Measurements from ENCODE around the gene RPS15.
"Not testable (repeated sequence)": the region's sequence is repeated elsewhere in the genome, so short reads cannot be mapped to it uniquely, and the experiment has no call there.

RPS15 gene

DNA sequence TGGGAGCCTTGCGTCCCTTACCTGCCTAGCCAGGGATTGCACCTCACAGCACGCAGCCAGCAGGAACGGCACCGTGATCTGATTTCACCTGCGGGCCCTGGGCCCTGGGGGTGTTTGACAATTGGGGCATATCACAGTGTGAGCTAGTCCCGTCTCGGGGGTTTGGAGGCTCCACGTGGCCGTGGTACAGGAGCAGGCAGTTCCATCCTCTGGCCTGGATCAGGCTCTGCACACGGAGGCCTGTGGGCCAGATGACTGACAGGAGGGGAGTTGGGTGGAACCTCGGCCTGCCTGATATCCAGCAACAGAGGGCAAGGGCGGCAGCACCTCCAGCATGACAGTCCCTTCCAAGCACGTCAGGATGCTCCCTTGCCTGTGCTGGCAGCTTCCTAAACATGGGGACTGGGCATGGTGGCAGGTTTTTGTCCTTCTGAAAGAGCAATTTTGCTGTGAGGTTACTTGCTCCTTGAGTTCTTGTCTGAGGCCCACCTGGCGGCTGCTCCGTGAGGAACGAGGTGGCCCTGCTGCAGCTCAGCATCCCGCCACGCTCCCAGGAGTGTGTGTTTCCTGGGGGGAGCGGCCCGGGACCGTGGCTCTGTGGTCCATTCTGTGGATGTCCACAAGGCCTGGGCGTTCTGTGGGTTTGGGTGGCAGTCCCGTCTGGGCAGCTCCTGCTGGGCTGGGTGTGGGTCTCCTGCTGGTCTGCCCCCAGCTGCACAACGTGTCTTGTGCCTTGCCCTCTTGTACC is 6.3 kb upstream of the RPS15 start:
- FAIRE-seq = no peak
- DNase-seq (ENCODE audit: insufficient read length, low spot score) = no peak

- no peak for DNase-seq (ENCODE audit: insufficient read length, low spot score)
- no peak for FAIRE-seq
Measured at GRCh38 chr19:1432507-1432887, 5.7 kb upstream of the RPS15 start.

- FAIRE-seq (no peak), DNase-seq (ENCODE audit: insufficient read length, low spot score) (no peak)
Measured at GRCh38 chr19:1433119-1434039, 4.8 kb upstream of the RPS15 start.

GRCh38 chr19:1434040-1434366 is 4.2 kb upstream of the RPS15 start:
- no peak for FAIRE-seq
- DNase-seq (ENCODE audit: insufficient read length, low spot score) = no peak

GRCh38 chr19:1434577-1435060 is 3.6 kb upstream of the RPS15 start:
- no peak for FAIRE-seq
- DNase-seq (ENCODE audit: insufficient read length, low spot score) = no peak

GRCh38 chr19:1435378-1435989 is 2.7 kb upstream of the RPS15 start:
- DNase-seq (ENCODE audit: insufficient read length, low spot score) (no peak), FAIRE-seq (no peak)

GRCh38 chr19:1437609-1438008 is 587 bp upstream of the RPS15 start:
- no peak for FAIRE-seq
- no peak for DNase-seq (ENCODE audit: insufficient read length, low spot score)

DNA sequence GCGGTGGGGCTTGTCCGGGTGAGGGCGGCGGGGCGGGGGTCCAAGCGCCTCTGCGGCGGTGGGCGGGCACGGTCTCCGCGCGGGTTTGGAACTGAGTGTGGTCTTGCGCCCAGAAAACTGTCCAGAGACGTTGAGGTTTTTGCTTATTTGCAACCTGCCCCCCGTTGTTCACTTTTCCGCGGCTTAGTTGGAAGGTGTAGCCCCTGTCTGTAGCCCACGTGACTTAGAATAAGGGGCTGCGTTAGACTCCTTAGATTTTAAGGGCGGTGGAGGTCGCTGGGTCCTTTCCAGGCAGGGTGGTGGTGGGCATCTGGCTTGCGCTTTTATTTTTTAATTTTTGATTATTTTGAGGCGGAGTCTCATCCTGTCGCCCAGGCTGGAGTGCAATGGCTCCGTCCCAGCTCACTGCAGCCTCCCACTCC is 748 bp downstream of the RPS15 start:
- no peak for DNase-seq (ENCODE audit: insufficient read length, low spot score)
- FAIRE-seq = no peak

- FAIRE-seq; DNase-seq (ENCODE audit: insufficient read length, low spot score): not testable (repeated sequence)
Measured at GRCh38 chr19:1439525-1440417, 1.6 kb downstream of the RPS15 start.

- DNase-seq (ENCODE audit: insufficient read length, low spot score) (no peak), FAIRE-seq (no peak)
Measured at GRCh38 chr19:1440418-1440801, 2.2 kb downstream of the RPS15 start.

GRCh38 chr19:1441022-1441426 is 2.8 kb downstream of the RPS15 start:
- no peak for FAIRE-seq
- DNase-seq (ENCODE audit: insufficient read length, low spot score) = no peak

DNA sequence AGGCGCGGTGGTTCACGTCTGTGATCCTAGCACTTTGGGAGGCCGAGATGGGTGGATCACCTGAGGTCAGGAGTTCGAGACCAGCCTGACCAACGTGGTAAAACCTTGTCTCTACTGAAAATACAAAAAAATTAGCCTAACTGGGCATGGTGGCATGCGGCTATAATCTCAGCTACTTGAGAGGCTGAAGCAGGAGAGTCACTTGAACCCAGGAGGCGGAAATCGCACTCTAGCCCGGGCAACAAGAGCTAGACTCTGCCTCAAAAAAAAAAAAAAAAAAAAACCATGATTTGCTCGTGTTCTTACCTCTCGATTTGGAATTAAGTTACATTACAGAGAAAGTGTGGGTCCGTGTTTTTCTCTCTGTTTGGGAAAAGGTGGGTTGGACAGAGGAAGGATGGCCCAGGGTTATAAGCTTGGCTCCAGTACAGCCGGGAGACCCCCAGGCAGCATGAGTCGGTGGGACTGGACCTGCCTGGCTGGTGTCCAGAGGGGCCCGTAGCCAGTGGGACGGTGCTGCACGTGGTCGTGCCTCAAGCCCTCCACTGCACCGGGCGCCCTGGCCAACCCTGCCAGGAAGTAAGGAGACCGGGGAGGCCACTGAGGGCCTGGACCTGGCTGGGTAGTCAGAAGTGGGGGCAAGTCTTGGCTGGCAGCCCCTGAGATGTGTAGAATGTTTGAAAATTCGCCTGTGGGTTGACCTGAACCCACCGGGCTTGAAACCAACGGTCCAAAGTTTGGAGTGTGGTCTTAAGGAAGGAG is 3.7 kb downstream of the RPS15 start:
- no peak for FAIRE-seq
- no peak for DNase-seq (ENCODE audit: insufficient read length, low spot score)

DNA sequence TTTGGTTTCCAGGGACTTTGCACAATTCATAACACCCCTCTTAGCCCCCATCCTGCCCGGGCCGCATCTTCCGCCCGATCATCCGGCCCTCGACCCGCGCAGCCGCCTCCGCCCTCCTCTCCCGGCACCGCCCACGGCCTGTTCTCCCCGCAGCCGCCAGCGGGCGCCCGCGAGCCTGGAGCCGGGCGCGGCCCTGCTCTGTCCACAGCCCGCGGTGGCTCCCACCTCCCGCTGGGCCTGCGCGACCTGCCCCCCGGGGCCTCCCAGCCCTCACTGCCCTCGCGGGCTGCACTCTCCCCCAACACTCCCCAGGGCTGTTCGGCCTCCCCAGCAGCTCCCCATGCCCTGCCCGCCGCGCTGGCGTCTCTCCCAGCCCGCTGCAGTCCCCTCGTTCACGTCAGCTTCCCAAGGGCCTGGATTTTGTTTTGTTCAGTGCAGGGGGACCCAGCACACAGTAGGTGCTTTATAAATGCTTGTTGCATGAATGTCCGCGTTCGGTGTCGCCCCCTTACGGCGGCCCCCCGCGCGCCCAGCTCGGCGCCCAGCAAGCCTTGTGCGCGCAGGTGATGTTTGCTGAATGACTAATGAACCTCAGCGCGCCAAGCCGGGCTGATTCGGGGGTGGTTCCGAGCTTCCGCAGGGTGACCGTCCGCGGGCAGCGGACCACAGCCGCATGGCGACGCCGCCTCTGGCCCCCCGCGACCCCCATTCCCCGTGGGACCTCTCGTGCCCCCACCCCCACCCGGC is 7.2 kb downstream of the RPS15 start:
- FAIRE-seq (peak; percentile 45), DNase-seq (ENCODE audit: insufficient read length, low spot score) (peak; percentile 99)

DNA sequence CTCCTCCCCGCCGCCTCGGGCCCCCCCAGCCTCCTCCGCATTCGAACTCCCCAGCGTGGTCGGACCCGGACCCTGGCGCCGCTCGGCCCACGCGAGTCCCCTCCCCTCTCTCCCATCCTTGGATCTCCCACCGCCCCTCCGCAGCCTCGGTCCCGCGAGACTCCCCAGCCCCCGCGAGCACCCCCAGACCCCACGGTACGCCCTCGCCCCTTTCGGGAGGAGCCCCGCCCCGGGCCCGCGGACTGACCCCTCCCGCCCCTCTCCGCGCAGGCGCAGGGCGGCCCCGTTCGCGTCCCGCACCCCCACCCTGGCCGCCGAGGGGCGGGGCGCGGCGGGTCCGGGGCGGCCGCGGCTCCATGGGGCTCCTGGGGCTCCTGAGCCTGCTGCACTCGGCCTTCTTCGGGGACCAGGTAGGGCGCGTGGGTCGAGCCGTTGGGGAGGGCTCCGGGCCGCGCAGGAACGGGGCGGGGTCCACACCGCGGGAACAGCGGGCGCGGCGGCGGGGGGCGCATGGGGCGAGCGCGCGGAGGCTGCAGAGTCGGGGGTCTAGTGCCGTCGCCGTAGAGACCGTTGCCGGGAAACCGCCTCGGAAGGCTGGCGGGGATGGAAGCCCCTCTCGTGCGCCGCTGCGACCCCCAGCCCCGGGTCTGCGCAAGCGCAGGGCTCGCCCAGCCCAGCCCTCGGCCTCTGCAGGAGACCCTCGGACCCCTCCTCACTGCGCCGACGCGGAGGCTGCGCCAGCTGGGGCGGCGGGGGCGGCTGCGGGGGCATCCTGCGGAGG is 7.9 kb downstream of the RPS15 start:
- no peak for FAIRE-seq
- DNase-seq (ENCODE audit: insufficient read length, low spot score) = no peak

DNA sequence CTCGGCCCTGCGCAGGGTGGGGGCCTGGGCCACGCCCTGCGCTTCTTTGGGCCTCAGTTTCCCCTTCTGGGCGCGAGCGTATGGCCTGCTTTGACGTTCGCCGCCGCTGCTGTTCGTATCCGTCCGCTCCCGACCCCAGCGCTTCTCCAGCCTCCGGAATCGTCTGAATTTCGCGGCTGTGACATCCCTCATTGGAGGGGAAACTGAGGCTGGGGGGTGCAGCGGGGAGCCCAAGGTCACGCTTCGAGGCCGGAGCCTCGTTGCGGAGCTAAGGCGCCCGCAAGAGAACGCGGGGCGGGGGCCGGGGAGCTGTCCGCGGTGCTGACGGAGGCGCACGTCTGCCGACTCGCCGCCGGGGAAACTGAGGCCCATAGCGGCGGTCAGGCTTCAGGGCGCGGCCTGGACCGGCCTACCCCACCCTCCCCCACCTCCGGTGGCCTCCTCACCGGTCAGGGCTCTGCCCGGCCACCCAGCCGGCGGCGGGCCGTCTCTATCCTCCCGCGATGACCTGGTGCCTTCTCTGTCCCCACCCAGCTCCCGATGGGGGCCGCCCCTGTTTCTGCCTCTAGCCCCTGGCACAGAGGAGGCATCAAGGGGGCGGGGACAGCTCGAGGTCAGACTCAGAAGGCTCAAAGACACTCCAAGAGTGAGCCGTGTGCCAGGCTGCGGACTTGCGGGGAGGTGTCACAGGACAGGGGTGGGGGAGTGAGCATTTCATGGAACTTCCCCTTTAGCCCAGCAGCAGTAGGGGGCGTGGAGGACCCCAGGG is 8.7 kb downstream of the RPS15 start:
- no peak for DNase-seq (ENCODE audit: insufficient read length, low spot score)
- no peak for FAIRE-seq

DNA sequence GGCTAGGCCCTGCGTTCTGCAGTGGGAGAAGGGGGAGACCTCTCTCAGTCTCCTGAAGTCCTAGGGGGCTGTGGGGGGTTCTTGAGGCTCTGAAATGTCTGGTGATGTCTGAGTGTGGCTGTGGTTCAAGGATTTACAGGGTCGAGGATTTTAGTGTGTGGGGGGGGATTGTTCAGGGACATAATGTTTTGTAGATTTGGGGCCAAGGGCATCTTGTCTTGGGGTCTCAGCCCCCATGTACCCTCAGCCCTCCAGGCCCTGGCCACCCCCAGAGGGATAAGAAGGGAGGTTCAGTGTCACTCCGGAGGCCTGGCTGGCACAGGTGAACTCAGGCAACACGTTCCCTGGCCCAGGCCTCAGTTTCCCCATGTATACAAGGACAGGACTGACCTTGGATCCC is 9.3 kb downstream of the RPS15 start:
- no peak for DNase-seq (ENCODE audit: insufficient read length, low spot score)
- FAIRE-seq = no peak

DNA sequence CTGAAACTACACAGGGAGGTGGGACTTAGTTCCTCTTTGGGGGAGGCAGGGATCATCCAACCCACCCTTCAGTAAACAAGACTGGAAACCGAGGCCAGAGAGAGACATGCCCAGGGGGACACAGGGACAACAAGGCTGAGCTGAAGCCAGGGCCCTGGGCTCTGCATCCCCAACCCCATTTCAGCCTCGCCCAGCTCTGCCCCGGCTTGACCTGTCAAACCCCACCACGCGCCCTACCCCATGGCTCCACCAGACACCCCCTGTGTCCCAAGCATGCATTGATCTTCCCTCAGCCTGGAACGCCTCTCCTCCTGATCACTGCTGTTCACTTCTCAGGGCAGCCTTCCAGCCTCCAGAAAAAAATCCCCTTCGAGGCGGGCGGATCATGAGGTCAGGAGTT is 9.7 kb downstream of the RPS15 start:
- DNase-seq (ENCODE audit: insufficient read length, low spot score) (no peak), FAIRE-seq (no peak)
